ENCODE measurements around the gene ZNF575.

The ZNF575 gene, protein sequence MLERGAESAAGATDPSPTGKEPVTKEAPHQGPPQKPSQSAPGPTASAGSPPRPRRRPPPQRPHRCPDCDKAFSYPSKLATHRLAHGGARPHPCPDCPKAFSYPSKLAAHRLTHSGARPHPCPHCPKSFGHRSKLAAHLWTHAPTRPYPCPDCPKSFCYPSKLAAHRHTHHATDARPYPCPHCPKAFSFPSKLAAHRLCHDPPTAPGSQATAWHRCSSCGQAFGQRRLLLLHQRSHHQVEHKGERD

DNA sequence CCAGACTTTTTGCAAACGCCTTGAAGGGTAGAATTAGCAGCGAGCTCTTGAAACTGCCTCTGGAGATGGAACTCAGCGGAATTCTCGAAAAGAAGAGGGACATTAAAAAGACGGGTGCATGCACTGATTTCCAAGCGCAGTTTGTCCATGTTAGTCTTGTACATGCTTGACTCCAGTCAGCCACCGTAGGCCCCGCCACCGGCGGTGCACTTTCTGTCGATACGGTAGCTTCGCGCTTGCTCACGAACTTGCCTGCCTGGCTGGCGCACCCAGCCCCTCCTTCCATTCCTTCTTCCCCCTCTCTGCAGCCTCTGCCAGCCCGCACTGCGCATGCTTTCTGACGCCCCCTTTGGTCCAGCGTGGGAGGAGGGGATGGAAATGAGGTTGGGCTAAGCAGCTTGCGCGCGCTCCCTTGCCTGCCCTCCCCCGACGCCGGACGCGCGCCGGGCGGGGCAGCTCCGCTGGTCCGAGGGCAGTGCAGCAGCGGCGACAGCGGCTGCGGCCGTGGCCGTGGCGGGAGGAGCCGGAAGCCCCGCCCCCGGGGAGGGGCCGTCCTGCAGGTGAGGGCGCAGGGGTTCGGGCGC lies at the start of gene ZNF575:
ZNF575 (plus strand) TSS at position 227 of the 584 bp plus-strand sequence. CDS start 1,235 bp downstream, outside the sequence.
- H3K36me3 ChIP-seq (ENCODE audit: insufficient read depth): no peaks in the 10 kb centered on the region
- H4K20me1 ChIP-seq (ENCODE audit: insufficient read depth): no peaks in the 10 kb centered on the region
- peaks cover 22% of the 10 kb centered on the region for H3K4me1 ChIP-seq (ENCODE audit: low read depth, poor library complexity, severe bottlenecking)
- H3K4me2 ChIP-seq: peak within 1 kb of the TSS; percentile 94
- H3K4me3 ChIP-seq (IDR thresholded peaks at IDR 0.05; ENCODE audit: insufficient read depth, low read depth, low read length): no peak within 1 kb of the TSS
- H3K9ac ChIP-seq: peak within 1 kb of the TSS; percentile 54; the same call in 1 of the 2 replicates
- H3K27ac ChIP-seq: peak within 1 kb of the TSS; percentile 60
- no peaks in the 10 kb centered on the region for H3K79me2 ChIP-seq (ENCODE audit: insufficient read depth, low read depth)
- peak within 1 kb of the TSS; percentile 72 for H2AFZ ChIP-seq (ENCODE audit: low read depth)
- H3K27me3 ChIP-seq (ENCODE audit: insufficient read depth, low read depth): no peaks in the 10 kb centered on the region
- TF ChIP-seq, protein P1, sequence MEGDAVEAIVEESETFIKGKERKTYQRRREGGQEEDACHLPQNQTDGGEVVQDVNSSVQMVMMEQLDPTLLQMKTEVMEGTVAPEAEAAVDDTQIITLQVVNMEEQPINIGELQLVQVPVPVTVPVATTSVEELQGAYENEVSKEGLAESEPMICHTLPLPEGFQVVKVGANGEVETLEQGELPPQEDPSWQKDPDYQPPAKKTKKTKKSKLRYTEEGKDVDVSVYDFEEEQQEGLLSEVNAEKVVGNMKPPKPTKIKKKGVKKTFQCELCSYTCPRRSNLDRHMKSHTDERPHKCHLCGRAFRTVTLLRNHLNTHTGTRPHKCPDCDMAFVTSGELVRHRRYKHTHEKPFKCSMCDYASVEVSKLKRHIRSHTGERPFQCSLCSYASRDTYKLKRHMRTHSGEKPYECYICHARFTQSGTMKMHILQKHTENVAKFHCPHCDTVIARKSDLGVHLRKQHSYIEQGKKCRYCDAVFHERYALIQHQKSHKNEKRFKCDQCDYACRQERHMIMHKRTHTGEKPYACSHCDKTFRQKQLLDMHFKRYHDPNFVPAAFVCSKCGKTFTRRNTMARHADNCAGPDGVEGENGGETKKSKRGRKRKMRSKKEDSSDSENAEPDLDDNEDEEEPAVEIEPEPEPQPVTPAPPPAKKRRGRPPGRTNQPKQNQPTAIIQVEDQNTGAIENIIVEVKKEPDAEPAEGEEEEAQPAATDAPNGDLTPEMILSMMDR (conservative IDR thresholded peaks at IDR 0.05; ENCODE audit: low read depth, low read length): no peak

DNA sequence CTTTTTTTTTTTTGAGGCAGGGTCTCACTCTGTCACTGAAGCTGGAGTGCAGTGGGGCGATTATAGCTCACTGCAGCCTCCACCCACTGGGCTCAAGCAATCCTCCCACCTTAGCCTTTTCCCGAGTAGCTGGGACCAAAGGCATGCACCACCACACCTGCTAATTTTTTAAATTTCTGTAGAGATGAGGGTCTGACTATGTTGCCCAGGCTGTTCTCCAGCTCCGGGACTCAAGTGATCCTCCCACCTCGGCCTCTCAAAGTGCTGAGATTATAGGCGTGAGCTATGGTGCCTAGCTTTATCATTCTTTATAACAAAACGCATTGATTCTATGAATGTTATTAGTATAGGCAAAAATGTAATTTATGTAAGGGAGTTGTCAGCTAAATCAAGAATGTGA lies 49.7 kb upstream of the ZNF575 start:
- no peak overlapping the region for H3K4me2 ChIP-seq
- TF ChIP-seq, protein P1 (conservative IDR thresholded peaks at IDR 0.05; ENCODE audit: low read depth, low read length): no peak
- no peak overlapping the region for H3K27ac ChIP-seq
- no peak overlapping the region for H3K4me3 ChIP-seq (IDR thresholded peaks at IDR 0.05; ENCODE audit: insufficient read depth, low read depth, low read length)
- no peaks in the 10 kb centered on the region for H3K27me3 ChIP-seq (ENCODE audit: insufficient read depth, low read depth)
- H3K79me2 ChIP-seq (ENCODE audit: insufficient read depth, low read depth): no peaks in the 10 kb centered on the region
- H2AFZ ChIP-seq (ENCODE audit: low read depth): no peak overlapping the region
- H4K20me1 ChIP-seq (ENCODE audit: insufficient read depth): no peaks in the 10 kb centered on the region
- H3K4me1 ChIP-seq (ENCODE audit: low read depth, poor library complexity, severe bottlenecking): no peaks in the 10 kb centered on the region
- no peaks in the 10 kb centered on the region for H3K36me3 ChIP-seq (ENCODE audit: insufficient read depth)
- H3K9ac ChIP-seq: no peak overlapping the region

DNA sequence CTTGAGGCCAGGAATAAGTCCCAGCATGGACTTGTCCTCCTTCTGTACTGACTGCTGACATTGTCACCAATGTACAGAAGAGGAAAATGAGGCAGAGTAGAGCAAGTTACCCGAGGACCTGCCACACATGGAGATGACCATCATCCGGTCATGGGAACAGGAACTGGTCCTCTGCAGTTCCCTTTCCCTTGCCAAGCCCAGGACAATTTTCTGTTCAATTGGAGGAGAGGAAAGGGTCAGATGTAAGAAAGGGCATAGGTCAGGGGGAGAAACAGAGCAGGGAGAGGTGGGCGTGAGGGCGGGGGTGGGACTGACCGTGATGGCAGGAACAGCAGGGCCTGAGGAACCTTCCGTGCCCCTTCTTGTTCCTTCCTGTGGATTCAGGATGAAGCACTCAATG lies 47.0 kb upstream of the ZNF575 start:
- Histone ChIP-seq H3K4me2 (no peak overlapping the region), H2AFZ (ENCODE audit: low read depth) (no peak overlapping the region), H3K4me3 (IDR thresholded peaks at IDR 0.05; ENCODE audit: insufficient read depth, low read depth, low read length) (no peak overlapping the region), H3K36me3 (ENCODE audit: insufficient read depth) (no peaks in the 10 kb centered on the region), H3K27ac (no peak overlapping the region), H4K20me1 (ENCODE audit: insufficient read depth) (no peaks in the 10 kb centered on the region), H3K79me2 (ENCODE audit: insufficient read depth, low read depth) (no peaks in the 10 kb centered on the region), H3K9ac (no peak overlapping the region), H3K27me3 (ENCODE audit: insufficient read depth, low read depth) (no peaks in the 10 kb centered on the region), H3K4me1 (ENCODE audit: low read depth, poor library complexity, severe bottlenecking) (no peaks in the 10 kb centered on the region)
- TF ChIP-seq, protein P1 (conservative IDR thresholded peaks at IDR 0.05; ENCODE audit: low read depth, low read length): no peak

DNA sequence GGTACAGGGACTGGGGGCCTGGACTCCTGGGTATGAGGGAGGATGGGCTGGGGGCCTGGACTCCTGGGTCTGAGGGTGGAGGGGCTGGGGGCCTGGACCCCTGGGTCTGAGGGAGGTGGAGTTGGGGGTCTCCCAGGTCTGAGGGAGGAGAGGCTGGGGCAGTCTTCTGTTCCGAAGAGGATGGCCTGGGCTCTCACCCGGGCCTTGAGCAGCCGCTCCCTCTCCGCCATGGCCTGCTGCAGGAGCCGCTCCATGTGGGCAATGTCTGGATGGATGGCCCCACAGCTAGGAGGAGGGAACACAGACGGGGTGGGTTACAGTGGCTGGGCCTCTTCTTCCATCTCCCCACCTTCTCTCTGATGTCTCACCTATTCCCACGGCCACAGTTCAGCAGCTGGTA lies 46.6 kb upstream of the ZNF575 start:
- no peak overlapping the region for H3K9ac ChIP-seq
- H3K27me3 ChIP-seq (ENCODE audit: insufficient read depth, low read depth): no peaks in the 10 kb centered on the region
- TF ChIP-seq, protein P1 (conservative IDR thresholded peaks at IDR 0.05; ENCODE audit: low read depth, low read length): no peak
- H3K4me3 ChIP-seq (IDR thresholded peaks at IDR 0.05; ENCODE audit: insufficient read depth, low read depth, low read length): no peak overlapping the region
- no peak overlapping the region for H2AFZ ChIP-seq (ENCODE audit: low read depth)
- no peaks in the 10 kb centered on the region for H3K36me3 ChIP-seq (ENCODE audit: insufficient read depth)
- no peaks in the 10 kb centered on the region for H4K20me1 ChIP-seq (ENCODE audit: insufficient read depth)
- no peaks in the 10 kb centered on the region for H3K4me1 ChIP-seq (ENCODE audit: low read depth, poor library complexity, severe bottlenecking)
- H3K4me2 ChIP-seq: no peak overlapping the region
- H3K27ac ChIP-seq: no peak overlapping the region
- H3K79me2 ChIP-seq (ENCODE audit: insufficient read depth, low read depth): no peaks in the 10 kb centered on the region

Data from KMS-11 (cell line).